GM19099 (cell line): ENCODE results near the gene SPECC1.

Source experiments
- POLR2A ChIP-seq: IDR thresholded peaks from 3 replicates; pipeline ENCODE4 v1.6.1; 2011; ENCODE audit warnings: low read depth; ENCODE audit not compliant: insufficient read length; ENCODE audit errors: extremely low read depth

SPECC1 gene

GRCh38 chr17:20074001-20074400, 64.8 kb downstream of the SPECC1 start:
- TF ChIP-seq POLR2A: no peak

GRCh38 chr17:20074489-20074888, 65.3 kb downstream of the SPECC1 start:
- TF ChIP-seq POLR2A: no peak

GRCh38 chr17:20077978-20078685, 69.0 kb downstream of the SPECC1 start:
- TF ChIP-seq POLR2A: no peak

GRCh38 chr17:20080513-20080912, 71.4 kb downstream of the SPECC1 start:
- no peak for TF ChIP-seq POLR2A

- TF ChIP-seq POLR2A: no peak
Measured at GRCh38 chr17:20083156-20083859, 74.1 kb downstream of the SPECC1 start.

- TF ChIP-seq POLR2A: no peak
Measured at GRCh38 chr17:20084621-20085282, 75.6 kb downstream of the SPECC1 start.

GRCh38 chr17:20085283-20085845, 76.2 kb downstream of the SPECC1 start:
- TF ChIP-seq POLR2A: no peak

GRCh38 chr17:20086416-20087076, 77.4 kb downstream of the SPECC1 start:
- no peak for TF ChIP-seq POLR2A

- no peak for TF ChIP-seq POLR2A
Measured at GRCh38 chr17:20087538-20088250, 78.5 kb downstream of the SPECC1 start.

GRCh38 chr17:20089756-20090547, 80.8 kb downstream of the SPECC1 start:
- no peak for TF ChIP-seq POLR2A

- no peak for TF ChIP-seq POLR2A
Measured at GRCh38 chr17:20091174-20092029, 82.2 kb downstream of the SPECC1 start.

GRCh38 chr17:20092261-20092867, 83.2 kb downstream of the SPECC1 start:
- no peak for TF ChIP-seq POLR2A

GRCh38 chr17:20092973-20093626, 83.9 kb downstream of the SPECC1 start:
- no peak for TF ChIP-seq POLR2A
